GM10266 (cell line): ENCODE results near the gene COPB2.
"Not testable (repeated sequence)": the region's sequence is repeated elsewhere in the genome, so short reads cannot be mapped to it uniquely, and the experiment has no call there.

Experiments
- DNase-seq: peaks from one replicate; pipeline ENCODE4 v3.0.0; 2012; ENCODE audit errors: extremely low spot score
- TF ChIP-seq, protein P1 (sequence below): IDR thresholded peaks from 2 replicates; pipeline ENCODE4 v1.5.1; 2012; ENCODE audit warnings: mild to moderate bottlenecking, low read depth; ENCODE audit not compliant: control insufficient read depth, insufficient read depth; ENCODE audit errors: missing control alignments

Gene COPB2

DNA sequence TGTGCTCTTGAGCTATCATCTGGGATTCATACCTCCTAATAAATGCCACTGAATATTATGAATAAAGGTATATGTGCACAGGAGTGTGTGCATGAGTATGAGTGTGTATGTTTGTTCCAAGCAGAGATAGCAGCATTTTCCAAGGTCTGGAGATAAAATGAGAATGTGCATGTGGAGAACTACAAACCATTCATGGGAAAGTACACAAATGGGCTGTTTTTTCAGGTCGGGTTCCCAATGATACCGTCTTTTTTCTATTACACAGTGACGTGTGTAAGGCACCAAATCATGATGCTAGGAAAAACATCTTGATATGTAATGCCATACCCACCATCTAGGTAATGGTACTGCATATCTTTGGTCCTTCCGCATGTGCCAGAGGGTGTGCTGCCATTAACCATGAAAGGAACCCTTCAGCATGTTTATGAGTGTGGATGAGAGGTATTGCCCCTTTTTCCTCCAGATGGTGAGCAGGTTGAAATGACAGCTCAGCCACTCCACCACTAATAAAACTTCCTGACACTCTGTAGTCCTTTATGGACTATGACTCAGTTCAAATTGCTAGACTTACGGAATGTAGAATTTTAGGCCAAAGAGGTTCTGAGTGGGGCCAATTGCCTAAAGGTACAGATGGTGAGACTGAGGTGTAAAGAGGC lies 36.4 kb upstream of the COPB2 start:
- no peak for DNase-seq
- TF ChIP-seq, protein P1, sequence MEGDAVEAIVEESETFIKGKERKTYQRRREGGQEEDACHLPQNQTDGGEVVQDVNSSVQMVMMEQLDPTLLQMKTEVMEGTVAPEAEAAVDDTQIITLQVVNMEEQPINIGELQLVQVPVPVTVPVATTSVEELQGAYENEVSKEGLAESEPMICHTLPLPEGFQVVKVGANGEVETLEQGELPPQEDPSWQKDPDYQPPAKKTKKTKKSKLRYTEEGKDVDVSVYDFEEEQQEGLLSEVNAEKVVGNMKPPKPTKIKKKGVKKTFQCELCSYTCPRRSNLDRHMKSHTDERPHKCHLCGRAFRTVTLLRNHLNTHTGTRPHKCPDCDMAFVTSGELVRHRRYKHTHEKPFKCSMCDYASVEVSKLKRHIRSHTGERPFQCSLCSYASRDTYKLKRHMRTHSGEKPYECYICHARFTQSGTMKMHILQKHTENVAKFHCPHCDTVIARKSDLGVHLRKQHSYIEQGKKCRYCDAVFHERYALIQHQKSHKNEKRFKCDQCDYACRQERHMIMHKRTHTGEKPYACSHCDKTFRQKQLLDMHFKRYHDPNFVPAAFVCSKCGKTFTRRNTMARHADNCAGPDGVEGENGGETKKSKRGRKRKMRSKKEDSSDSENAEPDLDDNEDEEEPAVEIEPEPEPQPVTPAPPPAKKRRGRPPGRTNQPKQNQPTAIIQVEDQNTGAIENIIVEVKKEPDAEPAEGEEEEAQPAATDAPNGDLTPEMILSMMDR, result no peak

DNA sequence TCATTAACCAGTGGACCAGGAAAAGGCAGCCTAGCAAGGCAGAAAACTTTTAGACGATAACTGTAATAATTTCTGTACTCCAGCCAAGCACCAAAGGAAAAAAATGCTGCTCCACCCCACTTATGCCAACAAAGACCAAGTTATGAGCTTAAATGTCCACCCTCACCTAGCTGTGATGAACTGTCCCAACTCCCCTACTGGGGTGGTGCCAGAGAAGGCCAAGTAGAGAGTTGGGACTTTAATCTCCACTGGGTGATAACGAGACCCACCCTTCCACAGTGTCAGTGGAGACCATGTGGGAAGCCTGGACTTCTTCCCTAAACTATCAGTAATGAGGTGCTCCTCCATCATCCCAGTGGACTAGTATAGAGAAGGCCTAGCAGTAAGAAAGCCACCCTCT lies 33.8 kb upstream of the COPB2 start:
- TF ChIP-seq, protein P1, result no peak
- no peak for DNase-seq

DNA sequence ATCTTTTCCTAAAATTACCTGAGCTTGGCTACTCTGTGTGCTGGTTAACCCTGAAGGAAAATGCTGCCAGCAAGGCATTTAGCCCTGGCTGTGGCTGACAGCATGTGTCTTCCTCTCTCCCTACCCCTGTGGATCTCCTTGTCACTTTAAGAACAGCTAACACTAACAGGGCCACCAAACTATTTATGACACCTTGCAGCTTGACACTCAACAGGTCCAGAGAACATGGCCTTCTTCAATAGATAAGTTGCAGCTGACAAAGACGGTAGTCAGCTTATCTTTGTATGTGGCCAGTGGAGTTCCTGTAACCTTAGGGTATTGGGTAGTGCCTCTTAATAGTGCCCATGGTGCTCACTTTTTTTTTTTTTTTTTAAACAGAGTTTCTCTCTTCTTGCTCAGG lies 32.0 kb upstream of the COPB2 start:
- DNase-seq, result no peak
- TF ChIP-seq, protein P1, result no peak

DNA sequence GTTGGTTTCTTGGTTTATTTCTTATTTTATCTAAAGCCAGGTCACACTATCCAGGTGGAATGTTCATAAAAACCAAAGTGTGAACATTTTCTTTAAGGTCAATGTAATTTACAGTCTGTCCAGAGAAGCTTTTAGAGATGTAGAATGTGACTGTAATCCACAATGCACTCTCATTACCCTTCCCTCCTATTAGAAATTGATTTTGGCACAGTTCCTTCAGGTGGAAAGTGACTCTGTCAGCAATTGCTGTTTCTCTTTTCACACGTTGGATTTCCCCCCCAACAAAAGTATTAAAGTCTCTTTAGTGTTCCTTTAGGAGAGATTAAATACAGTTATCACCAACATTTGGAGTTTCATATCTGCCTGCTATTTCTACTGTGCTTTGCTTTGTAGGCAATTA lies 31.6 kb upstream of the COPB2 start:
- TF ChIP-seq, protein P1, result no peak
- no peak for DNase-seq

DNA sequence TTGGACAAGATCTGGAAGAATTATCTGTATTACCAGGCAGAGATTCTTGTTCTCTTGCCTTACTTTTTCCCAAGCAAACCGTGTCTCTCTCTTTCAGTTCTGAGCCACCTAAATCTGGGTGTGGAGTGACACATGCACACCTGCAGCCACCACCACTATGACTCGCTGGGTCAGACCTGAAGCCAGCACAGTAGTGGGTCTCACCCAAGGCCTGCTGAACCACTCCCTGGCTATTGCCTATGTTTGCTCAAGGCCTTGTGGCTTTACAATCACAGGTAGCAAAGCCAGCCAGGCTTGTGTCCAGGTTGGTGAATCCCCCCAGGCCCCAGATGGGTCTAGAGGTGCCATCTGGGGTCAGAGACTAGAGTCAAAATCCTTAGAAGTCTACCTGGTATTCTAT lies 28.7 kb upstream of the COPB2 start:
- DNase-seq, result no peak
- TF ChIP-seq, protein P1, result no peak

DNA sequence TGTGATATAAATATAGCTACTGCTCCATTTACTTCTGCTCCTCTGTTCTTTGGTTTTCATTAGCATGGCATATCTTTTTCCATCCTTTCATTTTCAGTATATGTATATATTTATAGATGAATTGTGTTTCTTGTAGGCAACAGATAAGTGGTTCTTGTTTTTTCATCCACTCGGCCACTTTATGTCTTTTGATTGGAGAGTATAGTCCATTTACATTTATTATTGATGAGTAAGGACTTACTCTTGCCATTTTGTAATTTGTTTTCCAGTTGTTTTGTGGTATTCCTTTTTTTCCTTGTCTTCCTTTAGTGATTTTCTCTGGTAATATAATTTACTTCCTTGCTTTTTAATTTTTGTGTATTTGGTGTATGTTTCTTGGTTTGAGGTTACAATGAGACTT lies 26.8 kb upstream of the COPB2 start:
- TF ChIP-seq, protein P1, result no peak
- no peak for DNase-seq

DNA sequence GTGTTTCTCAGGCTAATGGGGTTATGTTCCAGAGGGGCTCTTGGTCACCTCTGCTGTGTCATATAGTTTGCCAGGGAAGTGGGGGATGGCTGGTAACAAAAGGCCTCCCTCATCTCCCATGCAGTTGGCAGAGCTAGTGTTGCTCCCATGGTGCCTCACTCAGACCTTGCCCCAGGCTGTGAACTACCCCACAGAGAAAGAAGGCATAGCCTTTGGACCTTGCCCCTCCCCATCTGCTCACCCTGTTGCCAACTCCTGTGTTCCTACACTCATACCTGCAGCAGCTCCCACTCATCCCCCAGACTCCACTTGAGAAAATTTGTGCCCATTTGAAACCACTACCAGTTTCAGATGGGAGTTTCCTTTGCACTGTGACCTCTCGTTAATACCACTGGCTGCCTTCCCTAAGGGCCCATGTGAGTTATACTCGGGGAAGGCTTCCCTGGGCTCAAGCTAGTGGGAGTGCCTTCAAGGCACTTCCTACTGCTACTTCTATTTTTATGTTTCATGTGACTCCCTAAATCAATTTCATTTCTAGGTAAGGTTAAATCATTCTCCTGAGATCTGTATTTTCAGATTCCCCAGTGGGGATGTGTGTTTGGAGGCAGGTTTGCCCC lies 25.3 kb upstream of the COPB2 start:
- TF ChIP-seq, protein P1, result no peak
- no peak for DNase-seq

DNA sequence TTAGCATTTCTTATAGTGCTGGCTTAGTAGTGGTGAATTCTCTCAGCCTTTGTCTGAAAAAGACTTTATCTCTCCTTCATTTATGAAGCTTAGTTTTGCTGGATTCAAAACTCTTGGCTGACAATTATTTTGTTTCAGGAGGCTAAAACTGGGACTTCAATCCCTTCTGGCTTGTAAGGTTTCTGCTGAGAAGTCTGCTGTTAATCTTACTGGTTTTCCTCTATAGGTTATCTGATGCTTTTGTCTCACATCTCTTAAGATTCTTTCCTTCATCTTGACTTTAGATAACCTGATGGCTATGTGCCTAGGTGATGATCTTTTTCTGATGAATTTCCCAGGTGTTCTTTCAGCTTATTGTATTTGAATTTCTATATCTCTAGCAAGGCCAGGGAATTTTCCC lies 23.4 kb upstream of the COPB2 start:
- not testable (repeated sequence) for DNase-seq

DNA sequence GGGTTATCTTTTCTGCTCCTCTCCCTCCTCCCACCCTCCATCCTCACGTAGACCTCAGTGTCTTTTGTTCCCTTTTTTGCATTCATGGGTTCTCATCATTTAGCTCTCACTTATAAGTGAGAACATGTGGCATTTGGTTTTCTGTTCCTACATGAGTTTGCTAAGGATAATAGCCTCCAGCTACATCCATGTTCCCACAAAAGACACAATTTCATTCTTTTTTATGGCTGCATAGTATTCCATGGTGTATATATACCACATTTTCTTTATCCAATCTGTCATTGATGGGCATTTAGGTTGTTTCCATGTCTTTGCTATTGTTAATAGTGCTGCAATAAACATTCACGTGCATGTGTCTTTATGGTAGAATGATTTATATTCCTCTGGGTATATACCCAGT lies 11.7 kb upstream of the COPB2 start:
- not testable (repeated sequence) for DNase-seq
